ENCODE data around the gene SIRPA. TPM values are rescaled to one million over a fixed set of nuclear protein-coding genes. Genes with fewer than 3 reads are reported as not detected.
A peak's percentile ranks its signal among the peaks of the same experiment; 100 is the strongest.

The SIRPA gene
- total and polyA plus RNA-seq, 2 of the 4 experiments (the other 2 are of a cell fraction): 9.9 to 40.2 TPM

- Histone ChIP-seq H3K27ac (ENCODE audit: insufficient read depth, low read length) (no peak overlapping the region), H2BK5ac (ENCODE audit: low read depth, low read length, poor library complexity, severe bottlenecking) (no peak overlapping the region), H2AK9ac (replicated peaks; ENCODE audit: low read depth, low read length, poor library complexity) (peak overlapping the region; percentile 52), H3K79me1 (ENCODE audit: low read depth in 1 of 2, low read length in 2 of 2) (peaks cover 15 to 18% of the 10 kb centered on the region in 2 experiments; a peak in 3 of 4 replicates), H4K8ac (ENCODE audit: low read depth in 2 of 2, low read length in 2 of 2) (no peak overlapping the region), H4K20me1 (ENCODE audit: insufficient read depth, low read length) (no peaks in the 10 kb centered on the region), H2BK120ac (ENCODE audit: low read depth, low read length) (no peak overlapping the region), H4K91ac (ENCODE audit: insufficient read depth, low read depth, low read length) (no peak overlapping the region), H3K18ac (ENCODE audit: low read depth, low read length) (no peak overlapping the region), H2AK5ac (ENCODE audit: low read depth, low read length) (no peak overlapping the region), H3K9me1 (ENCODE audit: insufficient read depth, low read length) (no peaks in the 10 kb centered on the region; the same call in 1 of the 2 replicates), H3K4me1 (ENCODE audit: control insufficient read depth, insufficient read depth, low read length) (peaks cover 12% of the 10 kb centered on the region), H2AFZ (replicated peaks; ENCODE audit: low read length, poor library complexity) (peak overlapping the region; percentile 18), H3K9ac (ENCODE audit: low read depth, low read length) (no peak overlapping the region), H3K23ac (ENCODE audit: low read depth, low read length) (peak overlapping the region; percentile 15; the same call in 1 of the 2 replicates), H3K4me3 (ENCODE audit: insufficient read depth, low read depth, low read length) (no peak overlapping the region), H4K5ac (ENCODE audit: low read depth, low read length) (no peak overlapping the region; the same call in 1 of the 2 replicates), H2BK20ac (ENCODE audit: low read depth, low read length) (no peak overlapping the region), H3K4ac (ENCODE audit: low read depth, low read length) (no peak overlapping the region), H3K9me3 (ENCODE audit: control insufficient read depth, insufficient read depth, low read length) (no peaks in the 10 kb centered on the region), H3K36me3 (ENCODE audit: control insufficient read depth, insufficient read depth, low read length) (peaks cover 3% of the 10 kb centered on the region; the same call in 1 of the 2 replicates), H2BK15ac (ENCODE audit: low read depth, low read length) (no peak overlapping the region), H3K14ac (replicated peaks; ENCODE audit: low read depth, low read length) (0 out of 2 replicates have a peak overlapping the region, but pooled peaks have one; percentile 37), H3K56ac (ENCODE audit: extremely low read depth, insufficient read depth, low read length) (no peak overlapping the region), H3K27me3 (ENCODE audit: control insufficient read depth, insufficient read depth, low read length) (0 out of 2 replicates have a peak, but pooled peaks cover 2% of the 10 kb centered on the region), H3K4me2 (ENCODE audit: low read depth, low read length) (no peak overlapping the region)
- in situ Hi-C loops (cut with MboI; ENCODE audit: low sequenced_read_pairs): no loop called here
- DNase-seq: peak; percentile 41
- ChIA-PET CTCF (no interaction called here), POLR2A (ENCODE audit: unreplicated experiment) (no interaction called here)
- peak; percentile 33 for ATAC-seq (ENCODE audit: low read depth)
- TF ChIP-seq CTCF (conservative IDR thresholded peaks at IDR 0.05; ENCODE audit: low read depth, low read length) (no peak), MAFK (IDR thresholded peaks at IDR 0.05; ENCODE audit: low read depth, low read length) (no peak), RAD21 (IDR thresholded peaks at IDR 0.05; ENCODE audit: low read length) (no peak), NFE2L2 (IDR thresholded peaks at IDR 0.05; ENCODE audit: low read depth, low read length) (no peak), CEBPB (IDR thresholded peaks at IDR 0.05; ENCODE audit: low read depth, low read length) (peak; percentile 71), BHLHE40 (IDR thresholded peaks at IDR 0.05; ENCODE audit: low read depth, low read length) (no peak)
- dilution Hi-C loops (cut with HindIII; ENCODE audit: low sequenced_read_pairs, unreplicated experiment): no loop called here
- WGBS, 2 experiments (ENCODE audit: extremely low coverage in 2 of 2, insufficient read length in 1 of 2): 54% methylated on average over 4 of the region's 7 CpGs; no CpG with 5 or more reads in 1 of the 2 experiments
- intact Hi-C loops (cut with micrococcal nuclease): no loop called here
- BruUV-seq (replicated peaks): no TSS peak
Observed at GRCh38 chr20:1888796-1889463, 6.3 kb upstream of the SIRPA start.
